BJ (cell line): ENCODE measurements around the gene SMYD3. TPM values are rescaled to one million over a fixed set of nuclear protein-coding genes. Genes with fewer than 3 reads are reported as not detected.
A peak's percentile ranks its signal among the peaks of the same experiment; 100 is the strongest.

Experiments
- CTCF ChIA-PET: fragments of 350-600 bp; formaldehyde crosslinking; extraction: SDS; loops from one replicate; lab custom pipeline; 2021; ENCODE audit warnings: antibody characterized with exemption, inconsistent platforms; lab: Yijun Ruan, JAX
- POLR2A ChIA-PET: fragments of 300-600 bp; sonication (Branson Sonifier 250); formaldehyde crosslinking; extraction: SDS; loops from one replicate; lab custom pipeline; 2021; ENCODE audit warnings: antibody characterized with exemption; lab: Charles Lee
- DNase-seq: peaks from one replicate; pipeline ENCODE4 v3.0.0-alpha.2; 2011; ENCODE audit warnings: low read depth
- H3K27me3 ChIP-seq: 2 replicates; pipeline ENCODE4 v1.6.0; 2011; ENCODE audit warnings: low read length; ENCODE audit not compliant: control insufficient read depth, insufficient read depth
- H3K36me3 ChIP-seq: 2 replicates; pipeline ENCODE4 v1.5.1; 2011; ENCODE audit warnings: low read length; ENCODE audit not compliant: control insufficient read depth, insufficient read depth
- H3K4me3 ChIP-seq: 2 replicates; pipeline ENCODE4 v1.5.1; 2011; ENCODE audit warnings: low read depth, mild to moderate bottlenecking, control low read depth, low read length
- CTCF ChIP-seq: IDR thresholded peaks from 2 replicates; pipeline ENCODE4 v1.5.1; 2011; ENCODE audit warnings: low read depth, mild to moderate bottlenecking, control low read depth, inconsistent platforms, low read length, moderate library complexity; ENCODE audit not compliant: insufficient read depth
- polyA plus RNA-seq: library from polyadenylated mRNA; depleted of rRNA; stranded (reverse); fragments of >200 nt; gene quantifications from 2 replicates; pipeline ENCODE4 v1.2.3, GENCODE V29; 2011

SMYD3 gene
- polyA plus RNA-seq, 1 experiment: 26.1 TPM

- Histone ChIP-seq H3K27me3 (no peaks in the 10 kb centered on the region), H3K36me3 (no peaks in the 10 kb centered on the region), H3K4me3 (no peak overlapping the region)
- TF ChIP-seq CTCF: no peak
- ChIA-PET CTCF (interaction anchor here (1.3 kb wide), 2 partner anchors 1300 to 1302 kb away, joined by 3 to 4 read pairs; no protein-coding TSS in a partner anchor), POLR2A (no interaction called here)
- DNase-seq: no peak
Measured at GRCh38 chr1:246455476-246455875, 51.6 kb downstream of the SMYD3 start.

- no peaks in the 10 kb centered on the region for H3K36me3 ChIP-seq
- CTCF ChIA-PET: interaction anchor here (0.7 to 1.3 kb wide), 4 partner anchors 43 to 1301 kb away, joined by 3 to 4 read pairs (median 3); no protein-coding TSS in a partner anchor
- no peak for TF ChIP-seq CTCF
- H3K27me3 ChIP-seq: no peaks in the 10 kb centered on the region
- POLR2A ChIA-PET: interaction anchor here (0.6 kb wide), 1 partner anchor 61 kb away, joined by 3 read pairs; no protein-coding TSS in a partner anchor
- peak; percentile 18 for DNase-seq
- no peak overlapping the region for H3K4me3 ChIP-seq
Measured at GRCh38 chr1:246454655-246455054, 52.4 kb downstream of the SMYD3 start.

GRCh38 chr1:246450611-246451251 is 56.3 kb downstream of the SMYD3 start:
- TF ChIP-seq CTCF: peak; percentile 61
- no peaks in the 10 kb centered on the region for H3K36me3 ChIP-seq
- no peaks in the 10 kb centered on the region for H3K27me3 ChIP-seq
- no peak overlapping the region for H3K4me3 ChIP-seq
- CTCF ChIA-PET: interaction anchor here (0.6 to 3.5 kb wide), 17 partner anchors 9 to 1300 kb away, joined by 3 to 15 read pairs (median 3); no protein-coding TSS in a partner anchor
- POLR2A ChIA-PET: no interaction called here
- peak; percentile 12 for DNase-seq

- ChIA-PET CTCF (interaction anchor here (0.6 to 1.6 kb wide), 3 partner anchors 15 to 1295 kb away, joined by 3 to 6 read pairs (median 3); no protein-coding TSS in a partner anchor), POLR2A (no interaction called here)
- Histone ChIP-seq H3K36me3 (no peaks in the 10 kb centered on the region), H3K27me3 (no peaks in the 10 kb centered on the region), H3K4me3 (no peak overlapping the region)
- no peak for TF ChIP-seq CTCF
- DNase-seq: no peak
Measured at GRCh38 chr1:246448373-246448772, 58.7 kb downstream of the SMYD3 start.

- ChIA-PET CTCF (interaction anchor here (0.6 to 1.4 kb wide), 3 partner anchors 10 to 184 kb away, joined by 3 read pairs; no protein-coding TSS in a partner anchor), POLR2A (interaction anchor here (0.6 kb wide), 1 partner anchor 13 kb away, joined by 5 read pairs; no protein-coding TSS in a partner anchor)
- no peak for DNase-seq
- H3K27me3 ChIP-seq: no peaks in the 10 kb centered on the region
- H3K4me3 ChIP-seq: no peak overlapping the region
- no peaks in the 10 kb centered on the region for H3K36me3 ChIP-seq
- TF ChIP-seq CTCF: no peak
Measured at GRCh38 chr1:246447501-246447900, 59.6 kb downstream of the SMYD3 start.
